Mucosa of rectum (tissue), 2 donors: Measurements from ENCODE around the gene RPL22L1.
"Not testable (repeated sequence)": the region's sequence is repeated elsewhere in the genome, so short reads cannot be mapped to it uniquely, and the experiment has no call there.

Source experiments
- H3K27ac ChIP-seq, 2 donors: one replicate each; pipeline ENCODE4 v1.7.0; 2013; ENCODE audit warnings: inconsistent platforms in 2 of 2, low read depth in 2 of 2, low read length in 2 of 2
- H3K27me3 ChIP-seq, 2 donors: one replicate each; pipeline ENCODE4 v1.7.0; 2013; ENCODE audit warnings: low read length in 2 of 2; ENCODE audit not compliant: control insufficient read depth in 2 of 2, insufficient read depth in 2 of 2
- H3K36me3 ChIP-seq, 2 donors: one replicate each; pipeline ENCODE4 v1.7.0; 2013; ENCODE audit warnings: low read length in 2 of 2; ENCODE audit not compliant: control insufficient read depth in 2 of 2, insufficient read depth in 2 of 2
- H3K4me1 ChIP-seq, 2 donors: one replicate each; pipeline ENCODE4 v1.7.0; 2013; ENCODE audit warnings: low read length in 2 of 2, mild to moderate bottlenecking in 1 of 2; ENCODE audit not compliant: control insufficient read depth in 2 of 2, insufficient read depth in 2 of 2
- H3K4me3 ChIP-seq, 2 donors: one replicate each; pipeline ENCODE4 v1.7.0; 2013; ENCODE audit warnings: low read length in 2 of 2
- H3K9ac ChIP-seq, 2 donors: one replicate each; pipeline ENCODE4 v1.7.0; 2013; ENCODE audit warnings: low read length in 2 of 2, low read depth in 1 of 2, mild to moderate bottlenecking in 1 of 2
- H3K9me3 ChIP-seq, 2 donors: one replicate each; pipeline ENCODE4 v1.7.0; 2013; ENCODE audit warnings: low read length in 2 of 2; ENCODE audit not compliant: control insufficient read depth in 2 of 2
- donor health status: healthy.
- donor health status: Normal muscosa, but diverticular disease.

RPL22L1 gene

GRCh38 chr3:170884109-170884930 lies 14.3 kb upstream of the RPL22L1 start:
- H3K9ac ChIP-seq, H3K4me1 ChIP-seq, H3K27ac ChIP-seq, H3K9me3 ChIP-seq, H3K36me3 ChIP-seq, H3K4me3 ChIP-seq, H3K27me3 ChIP-seq: not testable (repeated sequence)

GRCh38 chr3:170878688-170879087 lies 8.7 kb upstream of the RPL22L1 start:
- not testable (repeated sequence) for H3K27ac ChIP-seq, H3K27me3 ChIP-seq, H3K36me3 ChIP-seq, H3K4me3 ChIP-seq, H3K4me1 ChIP-seq, H3K9ac ChIP-seq, H3K9me3 ChIP-seq

GRCh38 chr3:170877311-170877710 lies 7.3 kb upstream of the RPL22L1 start:
- H3K27me3 ChIP-seq, H3K9me3 ChIP-seq, H3K27ac ChIP-seq, H3K4me3 ChIP-seq, H3K4me1 ChIP-seq, H3K36me3 ChIP-seq, H3K9ac ChIP-seq: not testable (repeated sequence)

- no peaks in the 10 kb centered on the region for H3K36me3 ChIP-seq
- H3K9me3 ChIP-seq = no peaks in the 10 kb centered on the region
- H3K9ac ChIP-seq = no peak overlapping the region
- H3K27ac ChIP-seq = no peak overlapping the region
- no peaks in the 10 kb centered on the region for H3K27me3 ChIP-seq
- no peaks in the 10 kb centered on the region for H3K4me1 ChIP-seq
- H3K4me3 ChIP-seq = no peak overlapping the region
Measured at GRCh38 chr3:170876537-170876936, 6.5 kb upstream of the RPL22L1 start.

- peak overlapping the region; percentile 77 to 87 for H3K9ac ChIP-seq
- peaks cover 8 to 18% of the 10 kb centered on the region in 2 donors for H3K4me1 ChIP-seq
- H3K9me3 ChIP-seq = no peaks in the 10 kb centered on the region
- H3K27me3 ChIP-seq = no peaks in the 10 kb centered on the region
- H3K4me3 ChIP-seq = peak overlapping the region; percentile 95 to 96
- peak overlapping the region; percentile 83 to 86 for H3K27ac ChIP-seq
- peaks cover 17 to 26% of the 10 kb centered on the region in 2 donors for H3K36me3 ChIP-seq
Measured at GRCh38 chr3:170869239-170869590, 780 bp downstream of the RPL22L1 start.

GRCh38 chr3:170868577-170869238 lies 1.3 kb downstream of the RPL22L1 start:
- peaks cover 17 to 26% of the 10 kb centered on the region in 2 donors for H3K36me3 ChIP-seq
- H3K27ac ChIP-seq = no peak overlapping the region
- no peaks in the 10 kb centered on the region for H3K27me3 ChIP-seq
- peaks cover 8 to 18% of the 10 kb centered on the region in 2 donors for H3K4me1 ChIP-seq
- no peaks in the 10 kb centered on the region for H3K9me3 ChIP-seq
- H3K9ac ChIP-seq = peak overlapping the region; percentile 77 to 87
- H3K4me3 ChIP-seq = peak overlapping the region; percentile 95 to 96

- H3K4me1 ChIP-seq = peaks cover 8 to 18% of the 10 kb centered on the region in 2 donors
- H3K36me3 ChIP-seq = peaks cover 17 to 26% of the 10 kb centered on the region in 2 donors
- no peak overlapping the region for H3K4me3 ChIP-seq
- no peak overlapping the region for H3K9ac ChIP-seq
- no peak overlapping the region for H3K27ac ChIP-seq
- H3K9me3 ChIP-seq = no peaks in the 10 kb centered on the region
- H3K27me3 ChIP-seq = no peaks in the 10 kb centered on the region
Measured at GRCh38 chr3:170867143-170867937, 2.7 kb downstream of the RPL22L1 start.

GRCh38 chr3:170866499-170866898 lies 3.5 kb downstream of the RPL22L1 start:
- Histone ChIP-seq H3K4me1 (peaks cover 8 to 18% of the 10 kb centered on the region in 2 donors), H3K9me3 (no peaks in the 10 kb centered on the region), H3K36me3 (peaks cover 17 to 26% of the 10 kb centered on the region in 2 donors), H3K4me3 (no peak overlapping the region), H3K9ac (no peak overlapping the region), H3K27ac (no peak overlapping the region), H3K27me3 (no peaks in the 10 kb centered on the region)

- Histone ChIP-seq H3K9ac (no peak overlapping the region), H3K4me1 (peaks cover 8 to 18% of the 10 kb centered on the region in 2 donors), H3K4me3 (no peak overlapping the region), H3K9me3 (no peaks in the 10 kb centered on the region), H3K27me3 (no peaks in the 10 kb centered on the region), H3K27ac (no peak overlapping the region), H3K36me3 (peaks cover 17 to 26% of the 10 kb centered on the region in 2 donors)
Measured at GRCh38 chr3:170865209-170866094, 4.5 kb downstream of the RPL22L1 start.
